ENCODE data around the gene EIF5A. TPM values are rescaled to one million over a fixed set of nuclear protein-coding genes. Genes with fewer than 3 reads are reported as not detected.

Gene EIF5A
- total RNA-seq, 4 donors from 2014 or later: 172 to 314 (median 239) TPM

DNA sequence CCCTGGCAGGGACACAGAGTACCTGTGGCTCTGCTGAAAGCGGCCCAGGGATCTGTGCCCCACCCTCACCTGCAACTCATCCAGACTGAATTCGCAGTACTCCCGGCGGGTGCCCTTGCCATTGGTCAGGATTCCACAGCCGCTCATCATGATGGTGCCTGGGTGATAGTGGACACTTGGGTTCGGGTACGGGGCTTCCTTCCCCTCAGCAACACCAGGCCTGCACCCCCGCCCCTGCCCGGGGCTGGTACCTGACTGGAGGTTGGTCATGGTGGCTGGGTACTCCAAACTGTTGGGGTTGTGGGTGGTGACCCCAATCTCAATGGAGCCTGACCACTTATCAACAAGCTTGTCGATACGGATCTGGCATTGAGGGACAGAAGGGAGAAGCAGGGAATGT is 18.8 kb downstream of the EIF5A start:
- DNase-seq (ENCODE audit: low spot score in 2 of 2): no peak
- TF ChIP-seq POLR2AphosphoS5 (IDR thresholded peaks at IDR 0.05) (no peak), EP300 (IDR thresholded peaks at IDR 0.05) (no peak), POLR2A (IDR thresholded peaks at IDR 0.05) (no peak)
- TF ChIP-seq, protein P1, sequence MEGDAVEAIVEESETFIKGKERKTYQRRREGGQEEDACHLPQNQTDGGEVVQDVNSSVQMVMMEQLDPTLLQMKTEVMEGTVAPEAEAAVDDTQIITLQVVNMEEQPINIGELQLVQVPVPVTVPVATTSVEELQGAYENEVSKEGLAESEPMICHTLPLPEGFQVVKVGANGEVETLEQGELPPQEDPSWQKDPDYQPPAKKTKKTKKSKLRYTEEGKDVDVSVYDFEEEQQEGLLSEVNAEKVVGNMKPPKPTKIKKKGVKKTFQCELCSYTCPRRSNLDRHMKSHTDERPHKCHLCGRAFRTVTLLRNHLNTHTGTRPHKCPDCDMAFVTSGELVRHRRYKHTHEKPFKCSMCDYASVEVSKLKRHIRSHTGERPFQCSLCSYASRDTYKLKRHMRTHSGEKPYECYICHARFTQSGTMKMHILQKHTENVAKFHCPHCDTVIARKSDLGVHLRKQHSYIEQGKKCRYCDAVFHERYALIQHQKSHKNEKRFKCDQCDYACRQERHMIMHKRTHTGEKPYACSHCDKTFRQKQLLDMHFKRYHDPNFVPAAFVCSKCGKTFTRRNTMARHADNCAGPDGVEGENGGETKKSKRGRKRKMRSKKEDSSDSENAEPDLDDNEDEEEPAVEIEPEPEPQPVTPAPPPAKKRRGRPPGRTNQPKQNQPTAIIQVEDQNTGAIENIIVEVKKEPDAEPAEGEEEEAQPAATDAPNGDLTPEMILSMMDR (IDR thresholded peaks at IDR 0.05): no peak
- no peaks in the 10 kb centered on the region for H3K9me3 ChIP-seq
- H3K4me1 ChIP-seq: peaks cover 26% of the 10 kb centered on the region
- no peak overlapping the region for H3K4me3 ChIP-seq
- peaks cover 46% of the 10 kb centered on the region for H3K36me3 ChIP-seq
- H3K27ac ChIP-seq: no peak overlapping the region
- WGBS: 93% methylated on average over 4 of the region's 11 CpGs
- no peaks in the 10 kb centered on the region for H3K27me3 ChIP-seq

DNA sequence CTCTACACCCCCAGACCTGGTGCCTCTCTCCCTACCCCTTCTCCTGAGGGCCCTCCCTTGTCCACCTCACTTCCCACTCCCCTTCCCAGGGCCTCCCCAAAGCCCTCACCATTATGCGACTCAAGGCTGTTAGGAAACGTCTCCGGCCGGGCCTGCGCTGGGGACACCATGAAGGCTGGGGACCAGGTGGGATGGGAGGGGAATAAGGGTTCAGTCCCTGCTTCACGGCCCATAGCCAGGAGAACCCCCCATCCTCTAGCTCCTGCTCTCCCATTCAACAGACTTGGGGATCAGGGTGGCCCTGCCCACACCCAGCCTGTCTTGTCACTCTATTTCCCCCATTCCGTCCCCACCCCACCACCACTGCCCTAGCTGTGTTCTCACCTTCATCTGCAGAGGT is 19.6 kb downstream of the EIF5A start:
- no peak overlapping the region for H3K27ac ChIP-seq
- TF ChIP-seq POLR2AphosphoS5 (IDR thresholded peaks at IDR 0.05) (no peak), EP300 (IDR thresholded peaks at IDR 0.05) (no peak)
- TF ChIP-seq, protein P1 (IDR thresholded peaks at IDR 0.05): no peak
- H3K4me3 ChIP-seq: no peak overlapping the region
- no peaks in the 10 kb centered on the region for H3K27me3 ChIP-seq
- peaks cover 37% of the 10 kb centered on the region for H3K36me3 ChIP-seq
- H3K4me1 ChIP-seq: peaks cover 26% of the 10 kb centered on the region
- DNase-seq (ENCODE audit: low spot score in 2 of 2): no peak
- no peaks in the 10 kb centered on the region for H3K9me3 ChIP-seq
- WGBS: 89% methylated on average over 7 of the region's 7 CpGs

DNA sequence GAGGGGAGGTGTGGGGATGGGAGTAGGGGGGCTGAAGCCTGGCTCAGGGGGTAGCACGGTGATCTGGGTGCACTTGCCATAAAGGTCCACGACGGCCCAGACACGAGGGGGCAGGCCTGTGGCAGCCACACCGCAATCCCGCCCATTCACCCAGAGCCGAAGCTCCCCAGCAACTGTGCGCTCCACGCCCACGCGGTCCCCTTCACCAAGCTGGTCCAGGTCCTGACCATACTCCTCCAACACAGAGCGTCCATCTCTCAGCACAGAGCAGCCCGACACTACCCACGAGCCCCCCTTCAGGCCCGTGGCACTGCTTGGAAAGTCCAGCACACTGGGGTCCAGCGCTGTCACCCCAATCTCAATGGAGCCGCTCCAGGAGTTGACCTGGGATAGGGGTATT is 20.1 kb downstream of the EIF5A start:
- no peak overlapping the region for H3K4me3 ChIP-seq
- 84% methylated on average over 14 of the region's 17 CpGs for WGBS
- no peaks in the 10 kb centered on the region for H3K9me3 ChIP-seq
- H3K4me1 ChIP-seq: peaks cover 26% of the 10 kb centered on the region
- peak in 1 of 2 donors; percentile 66 for DNase-seq (ENCODE audit: low spot score in 2 of 2)
- no peaks in the 10 kb centered on the region for H3K27me3 ChIP-seq
- TF ChIP-seq POLR2AphosphoS5 (IDR thresholded peaks at IDR 0.05) (no peak), EP300 (IDR thresholded peaks at IDR 0.05) (no peak), POLR2A (IDR thresholded peaks at IDR 0.05) (no peak)
- TF ChIP-seq, protein P1 (IDR thresholded peaks at IDR 0.05): no peak
- peaks cover 33% of the 10 kb centered on the region for H3K36me3 ChIP-seq
- no peak overlapping the region for H3K27ac ChIP-seq

DNA sequence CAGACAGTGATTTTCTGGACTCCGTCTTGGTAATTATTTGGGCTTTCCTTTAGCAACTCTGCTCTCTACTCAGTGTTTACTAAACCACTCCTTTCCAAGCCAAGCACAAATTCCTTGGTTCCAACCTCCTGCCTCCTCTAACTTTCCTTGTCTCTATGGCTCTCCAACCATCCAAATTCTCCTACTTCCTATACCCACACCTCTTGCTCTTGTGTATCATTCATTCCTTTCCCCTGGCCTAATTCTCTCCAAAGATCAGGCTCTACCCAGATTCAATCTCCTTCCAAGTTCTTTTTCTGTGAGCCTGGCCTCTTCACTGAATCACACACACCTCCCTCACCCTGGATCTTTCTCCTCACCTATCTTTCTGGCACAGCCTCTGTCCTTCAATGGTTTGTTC is 20.6 kb downstream of the EIF5A start:
- H3K36me3 ChIP-seq: peaks cover 28% of the 10 kb centered on the region
- DNase-seq (ENCODE audit: low spot score in 2 of 2): no peak
- no peak overlapping the region for H3K27ac ChIP-seq
- TF ChIP-seq, protein P1 (IDR thresholded peaks at IDR 0.05): no peak
- TF ChIP-seq POLR2AphosphoS5 (IDR thresholded peaks at IDR 0.05) (no peak), POLR2A (IDR thresholded peaks at IDR 0.05) (no peak), EP300 (IDR thresholded peaks at IDR 0.05) (no peak)
- WGBS: 71% methylated on average over 1 of the region's 1 CpG
- peak overlapping the region; percentile 71 for H3K4me3 ChIP-seq
- H3K9me3 ChIP-seq: no peaks in the 10 kb centered on the region
- no peaks in the 10 kb centered on the region for H3K27me3 ChIP-seq
- peaks cover 26% of the 10 kb centered on the region for H3K4me1 ChIP-seq

DNA sequence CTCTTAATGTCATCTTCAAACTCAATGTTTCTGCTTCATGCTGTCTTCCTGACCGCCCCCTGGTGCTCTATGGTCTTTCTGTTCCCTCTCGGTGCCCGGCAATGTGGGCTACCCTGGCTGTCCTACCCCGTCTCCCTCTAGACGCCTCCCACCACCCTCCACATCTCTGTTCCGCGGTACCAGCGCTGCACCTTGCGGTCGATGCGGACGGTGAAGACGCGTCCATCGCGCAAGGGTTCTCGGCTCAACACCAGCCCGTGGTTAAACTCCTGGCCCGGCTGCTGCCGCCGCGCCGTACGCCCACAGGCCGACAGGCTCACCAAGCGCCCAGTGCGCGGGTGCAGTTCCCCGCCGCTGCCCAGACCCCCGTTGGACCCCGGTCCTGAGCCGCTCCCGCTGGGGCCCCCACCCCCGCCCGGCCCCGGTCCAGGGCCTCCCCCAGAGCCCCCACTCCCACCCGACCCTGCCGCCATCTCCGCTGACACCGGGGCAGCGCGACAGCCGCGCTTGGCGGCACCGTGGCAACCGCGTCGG is 21.5 kb downstream of the EIF5A start, which contains the start of gene NEURL4:
TSS of gene NEURL4 (minus strand) at position 496 of the 534 bp plus-strand sequence. CDS start at position 473, 23 bp downstream.
- TF ChIP-seq, protein P1 (IDR thresholded peaks at IDR 0.05): no peak
- Histone ChIP-seq H3K4me1 (peaks cover 26% of the 10 kb centered on the region), H3K27ac (peak within 1 kb of the TSS; percentile 86), H3K4me3 (peak within 1 kb of the TSS; percentile 71), H3K36me3 (peaks cover 19% of the 10 kb centered on the region), H3K27me3 (no peaks in the 10 kb centered on the region), H3K9me3 (no peaks in the 10 kb centered on the region)
- peak in 1 of 2 donors; percentile 64 for DNase-seq (ENCODE audit: low spot score in 2 of 2)
- WGBS: under 1% methylated on average over 11 of the region's 50 CpGs
